ENCODE measurements around the gene ABCD1. TPM values are rescaled to one million over a fixed set of nuclear protein-coding genes. Genes with fewer than 3 reads are reported as not detected.
A peak's percentile ranks its signal among the peaks of the same experiment; 100 is the strongest.

The ABCD1 gene
- total RNA-seq, 1 donor from 2014 or later, result 0.79 TPM

GRCh38 chrX:153762626-153763173, 38.0 kb downstream of the ABCD1 start:
- H3K9ac ChIP-seq, result no peak overlapping the region
- no peak overlapping the region for H2AFZ ChIP-seq (replicated peaks)
- Mint-ChIP-seq H3K27me3 (ENCODE audit: insufficient read depth, low read depth) (no peaks in the 10 kb centered on the region), H3K27ac (no peak overlapping the region), H3K36me3 (no peaks in the 10 kb centered on the region), H3K9me3 (peaks cover 23% of the 10 kb centered on the region), H3K4me1 (peaks cover 12% of the 10 kb centered on the region), H3K4me3 (no peak overlapping the region)
- H3K4me1 ChIP-seq, result no peaks in the 10 kb centered on the region
- no peaks in the 10 kb centered on the region for H3K9me3 ChIP-seq (ENCODE audit: low read depth)
- no peak overlapping the region for H3K4me3 ChIP-seq
- no peaks in the 10 kb centered on the region for H3F3A ChIP-seq (ENCODE audit: low read depth)
- no peaks in the 10 kb centered on the region for H3K27me3 ChIP-seq
- H4K20me1 ChIP-seq (ENCODE audit: low read depth), result no peaks in the 10 kb centered on the region
- H3K4me2 ChIP-seq, result no peak overlapping the region
- H3K79me2 ChIP-seq (ENCODE audit: low read depth), result no peaks in the 10 kb centered on the region
- no peak overlapping the region for H3K27ac ChIP-seq
- no peaks in the 10 kb centered on the region for H3K36me3 ChIP-seq
- DNase-seq (ENCODE audit: low spot score), result no peak
- TF ChIP-seq EZH2 (IDR thresholded peaks at IDR 0.05) (no peak), EZH2phosphoT487 (IDR thresholded peaks at IDR 0.05) (no peak)
- TF ChIP-seq, protein P1, sequence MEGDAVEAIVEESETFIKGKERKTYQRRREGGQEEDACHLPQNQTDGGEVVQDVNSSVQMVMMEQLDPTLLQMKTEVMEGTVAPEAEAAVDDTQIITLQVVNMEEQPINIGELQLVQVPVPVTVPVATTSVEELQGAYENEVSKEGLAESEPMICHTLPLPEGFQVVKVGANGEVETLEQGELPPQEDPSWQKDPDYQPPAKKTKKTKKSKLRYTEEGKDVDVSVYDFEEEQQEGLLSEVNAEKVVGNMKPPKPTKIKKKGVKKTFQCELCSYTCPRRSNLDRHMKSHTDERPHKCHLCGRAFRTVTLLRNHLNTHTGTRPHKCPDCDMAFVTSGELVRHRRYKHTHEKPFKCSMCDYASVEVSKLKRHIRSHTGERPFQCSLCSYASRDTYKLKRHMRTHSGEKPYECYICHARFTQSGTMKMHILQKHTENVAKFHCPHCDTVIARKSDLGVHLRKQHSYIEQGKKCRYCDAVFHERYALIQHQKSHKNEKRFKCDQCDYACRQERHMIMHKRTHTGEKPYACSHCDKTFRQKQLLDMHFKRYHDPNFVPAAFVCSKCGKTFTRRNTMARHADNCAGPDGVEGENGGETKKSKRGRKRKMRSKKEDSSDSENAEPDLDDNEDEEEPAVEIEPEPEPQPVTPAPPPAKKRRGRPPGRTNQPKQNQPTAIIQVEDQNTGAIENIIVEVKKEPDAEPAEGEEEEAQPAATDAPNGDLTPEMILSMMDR (IDR thresholded peaks at IDR 0.05), result no peak

- Mint-ChIP-seq H3K9me3 (peaks cover 20% of the 10 kb centered on the region), H3K4me3 (peak overlapping the region; percentile 33), H3K27ac (no peak overlapping the region), H3K4me1 (peaks cover 12% of the 10 kb centered on the region), H3K27me3 (ENCODE audit: insufficient read depth, low read depth) (no peaks in the 10 kb centered on the region), H3K36me3 (no peaks in the 10 kb centered on the region)
- no peak overlapping the region for H3K27ac ChIP-seq
- no peaks in the 10 kb centered on the region for H3K9me3 ChIP-seq (ENCODE audit: low read depth)
- H3F3A ChIP-seq (ENCODE audit: low read depth), result no peaks in the 10 kb centered on the region
- H3K9ac ChIP-seq, result no peak overlapping the region
- DNase-seq (ENCODE audit: low spot score), result no peak
- no peak overlapping the region for H3K4me3 ChIP-seq
- H3K27me3 ChIP-seq, result no peaks in the 10 kb centered on the region
- H3K36me3 ChIP-seq, result no peaks in the 10 kb centered on the region
- no peaks in the 10 kb centered on the region for H3K4me1 ChIP-seq
- no peaks in the 10 kb centered on the region for H3K79me2 ChIP-seq (ENCODE audit: low read depth)
- no peak overlapping the region for H2AFZ ChIP-seq (replicated peaks)
- TF ChIP-seq, protein P1 (IDR thresholded peaks at IDR 0.05), result no peak
- TF ChIP-seq EZH2phosphoT487 (IDR thresholded peaks at IDR 0.05), result no peak
- no peak for TF ChIP-seq EZH2 (IDR thresholded peaks at IDR 0.05)
- H3K4me2 ChIP-seq, result no peak overlapping the region
- H4K20me1 ChIP-seq (ENCODE audit: low read depth), result no peaks in the 10 kb centered on the region
Measured at GRCh38 chrX:153763298-153763932, 38.8 kb downstream of the ABCD1 start.

DNA sequence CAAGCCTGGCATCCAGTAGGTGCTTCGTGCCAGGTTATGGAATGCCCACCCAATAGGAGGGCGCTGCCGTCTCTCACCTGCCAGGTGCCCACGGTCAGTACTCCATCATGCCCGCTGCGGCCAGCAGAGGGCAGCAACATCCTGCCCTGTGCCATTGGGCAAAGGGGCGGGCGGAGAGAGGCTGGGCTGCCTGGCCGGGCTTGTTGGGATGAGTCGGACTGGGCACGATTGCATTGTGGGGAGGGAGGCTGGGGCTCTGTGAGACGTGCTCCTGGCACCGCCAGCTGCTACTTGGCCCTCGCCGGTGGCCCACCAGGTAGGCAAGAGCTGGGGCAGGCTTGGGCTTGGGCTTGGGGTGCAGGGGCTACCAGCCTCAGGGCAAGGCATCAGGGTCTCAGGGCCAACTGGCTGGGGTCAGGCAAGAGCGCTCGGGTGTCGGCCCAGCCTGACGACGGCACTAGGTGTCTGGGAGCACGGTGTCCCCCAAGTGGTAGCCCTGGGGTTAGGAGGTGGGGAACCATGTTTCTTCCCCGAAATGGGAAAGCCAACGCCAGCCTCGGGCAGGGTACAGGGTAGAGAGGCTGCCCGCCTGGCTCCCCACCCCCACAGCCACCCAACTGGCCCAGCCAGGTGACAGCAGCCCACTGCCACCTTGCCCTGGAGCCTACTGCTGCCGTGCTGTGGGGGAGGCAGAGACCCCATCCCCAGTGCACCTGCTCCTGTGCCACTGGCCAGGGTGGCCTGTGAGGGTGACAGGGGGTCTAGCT, 39.5 kb downstream of the ABCD1 start, which contains the start of gene PLXNB3:
TSS of gene PLXNB3 (plus strand) at position 261 of the 767 bp plus-strand sequence. CDS start 1,287 bp downstream, outside the sequence.
- no peak within 1 kb of the TSS for H3K27ac ChIP-seq
- H3K27me3 Mint-ChIP-seq (ENCODE audit: insufficient read depth, low read depth), result no peaks in the 10 kb centered on the region
- no peaks in the 10 kb centered on the region for H3K9me3 ChIP-seq (ENCODE audit: low read depth)
- DNase-seq (ENCODE audit: low spot score), result peak; percentile 77
- H3K4me1 Mint-ChIP-seq, result peaks cover 12% of the 10 kb centered on the region
- H3K27ac Mint-ChIP-seq, result no peak within 1 kb of the TSS
- TF ChIP-seq, protein P1 (IDR thresholded peaks at IDR 0.05), result peak; percentile 74
- TF ChIP-seq EZH2phosphoT487 (IDR thresholded peaks at IDR 0.05), result no peak
- H3K4me2 ChIP-seq, result no peak within 1 kb of the TSS
- H4K20me1 ChIP-seq (ENCODE audit: low read depth), result no peaks in the 10 kb centered on the region
- H3K4me3 ChIP-seq, result no peak within 1 kb of the TSS
- H3K79me2 ChIP-seq (ENCODE audit: low read depth), result no peaks in the 10 kb centered on the region
- no peaks in the 10 kb centered on the region for H3K36me3 Mint-ChIP-seq
- peaks cover 20% of the 10 kb centered on the region for H3K9me3 Mint-ChIP-seq
- no peak within 1 kb of the TSS for H3K9ac ChIP-seq
- H3K4me3 Mint-ChIP-seq, result peak within 1 kb of the TSS; percentile 33
- H3F3A ChIP-seq (ENCODE audit: low read depth), result no peaks in the 10 kb centered on the region
- no peaks in the 10 kb centered on the region for H3K27me3 ChIP-seq
- H3K36me3 ChIP-seq, result no peaks in the 10 kb centered on the region
- H3K4me1 ChIP-seq, result no peaks in the 10 kb centered on the region
- H2AFZ ChIP-seq (replicated peaks), result no peak within 1 kb of the TSS

All from neural progenitor cell (in vitro differentiated cells).